Mucosa of descending colon (tissue), 3 donors: Measurements from ENCODE around the gene BOLL. TPM values are rescaled to one million over a fixed set of nuclear protein-coding genes. Genes with fewer than 3 reads are reported as not detected.

ENCODE experiments used
- ATAC-seq: fragments of 200-7000 bp; cut with Tn5 transposase; one replicate; pipeline ENCODE4 v1.9.1; 2020; ENCODE audit warnings: mild to moderate bottlenecking, moderate library complexity
- DNase-seq, 3 donors: peaks; one replicate each; pipeline ENCODE4 v3.0.0-alpha.2; 2020
- H3K36me3 ChIP-seq: fragments of 200-600 bp; one replicate; pipeline ENCODE4 v1.8.0; 2021; ENCODE audit warnings: low read depth, mild to moderate bottlenecking
- H3K4me1 ChIP-seq: fragments of 200-600 bp; one replicate; pipeline ENCODE4 v1.8.0; 2021; ENCODE audit warnings: low read depth, mild to moderate bottlenecking
- H3K4me3 ChIP-seq: fragments of 200-600 bp; one replicate; pipeline ENCODE4 v1.8.0; 2021; ENCODE audit warnings: mild to moderate bottlenecking
- H3K9me3 ChIP-seq: fragments of 200-600 bp; one replicate; pipeline ENCODE4 v1.8.0; 2021; ENCODE audit warnings: mild to moderate bottlenecking
- intact Hi-C, 2 donors: fragments of 100-400 bp; cut with DNase I in 1 of 2; cut with micrococcal nuclease in 1 of 2; formaldehyde crosslinking; loops; one replicate each; pipeline versions ENCODE4 v1.11.0 to v1.11.1; 2022; cut with DNase I, micrococcal nuclease
- total RNA-seq, 3 donors: library from RNA; stranded (reverse); fragmentation: NEBNext Ultra II Directional in 2 of 3; extraction: Animal tissue kit (Norgen Biotek cat#: 25700) in 2 of 3; gene quantifications; one replicate each; pipeline versions ENCODE4 v1.2.1 to v1.2.4, GENCODE V29; 2021 to 2023
- TF ChIP-seq, protein P1 (sequence below): fragments of 200-600 bp; IDR thresholded peaks from one replicate; pipeline ENCODE4 v1.8.0; 2022; ENCODE audit warnings: antibody characterized with exemption, mild to moderate bottlenecking
- donor health status: DM: no; HTN: no; CAD: no; lungs with moderate emphysema.
- donor health status: DM: no; HTN: no; CAD: no.
- donor health status: DM: no; HTN: yes; CAD: no.

The BOLL gene
- total RNA-seq, 3 donors from 2014 or later, result 0.14 TPM; not detected in 2

DNA sequence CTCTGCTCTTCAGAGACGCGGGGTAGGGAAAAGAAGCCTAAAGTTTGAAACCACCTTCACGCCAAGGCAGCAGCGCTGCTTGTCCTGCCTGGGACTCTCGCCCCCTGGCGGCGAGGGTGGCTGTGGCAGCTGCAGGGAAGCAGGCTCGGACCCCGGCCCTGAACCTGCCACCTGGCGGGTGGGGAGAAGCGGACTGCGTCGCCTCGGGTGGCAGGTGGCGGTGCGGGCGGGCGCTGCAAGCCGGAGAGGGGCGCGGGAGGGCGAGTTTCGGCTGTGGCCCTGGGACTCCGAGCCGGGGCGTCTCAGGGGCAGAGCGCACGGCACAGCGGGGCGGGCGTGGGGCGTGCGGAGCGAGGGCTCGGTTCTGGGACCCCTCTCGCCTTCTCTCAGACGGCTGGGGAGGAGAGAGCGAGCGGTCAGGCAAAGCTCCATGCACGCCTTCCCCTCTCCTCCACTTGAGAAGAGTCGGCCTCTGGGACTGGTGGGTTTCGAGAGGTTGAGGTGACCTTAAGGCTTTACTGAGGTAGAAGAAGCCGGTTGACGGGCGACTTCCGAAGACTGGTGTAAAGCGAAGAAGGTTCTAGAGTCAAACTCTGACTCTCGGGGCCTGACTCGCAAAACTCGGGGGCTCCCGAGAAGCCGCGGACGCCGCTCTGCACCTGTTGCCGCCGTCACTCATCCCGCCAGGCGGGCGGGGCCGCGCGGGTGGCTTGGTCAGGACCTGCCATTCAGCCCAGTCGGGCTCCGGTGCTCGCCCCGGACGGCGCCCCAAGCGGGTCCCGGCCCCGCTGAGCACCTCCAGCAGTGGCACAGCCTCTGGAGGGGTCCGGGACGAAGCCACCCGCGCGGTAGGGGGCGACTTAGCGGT lies 1.1 kb upstream of the BOLL start:
- DNase-seq, result peak; percentile 51 to 54 (median 54)

DNA sequence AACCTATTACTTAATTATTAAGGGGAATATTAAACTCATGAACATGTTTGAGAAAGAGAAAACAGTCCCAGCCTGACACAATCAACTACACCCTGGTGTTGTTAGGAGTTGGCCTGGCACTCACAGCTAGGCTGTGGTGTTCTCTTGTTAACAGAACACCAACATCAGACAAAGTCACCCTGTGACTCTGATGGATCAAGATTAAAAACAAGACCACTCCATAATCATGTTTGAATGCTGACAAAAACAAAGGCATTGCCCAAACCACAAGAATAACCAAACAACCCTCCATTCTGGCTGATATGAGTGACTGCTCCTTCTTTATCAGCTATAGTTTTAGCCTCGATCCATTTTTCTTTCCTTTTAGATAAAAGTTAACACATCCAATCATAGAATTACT lies 3.0 kb downstream of the BOLL start:
- Histone ChIP-seq H3K36me3 (no peaks in the 10 kb centered on the region), H3K9me3 (no peaks in the 10 kb centered on the region), H3K4me1 (no peaks in the 10 kb centered on the region), H3K4me3 (no peak overlapping the region)
- ATAC-seq, result no peak
- TF ChIP-seq, protein P1, sequence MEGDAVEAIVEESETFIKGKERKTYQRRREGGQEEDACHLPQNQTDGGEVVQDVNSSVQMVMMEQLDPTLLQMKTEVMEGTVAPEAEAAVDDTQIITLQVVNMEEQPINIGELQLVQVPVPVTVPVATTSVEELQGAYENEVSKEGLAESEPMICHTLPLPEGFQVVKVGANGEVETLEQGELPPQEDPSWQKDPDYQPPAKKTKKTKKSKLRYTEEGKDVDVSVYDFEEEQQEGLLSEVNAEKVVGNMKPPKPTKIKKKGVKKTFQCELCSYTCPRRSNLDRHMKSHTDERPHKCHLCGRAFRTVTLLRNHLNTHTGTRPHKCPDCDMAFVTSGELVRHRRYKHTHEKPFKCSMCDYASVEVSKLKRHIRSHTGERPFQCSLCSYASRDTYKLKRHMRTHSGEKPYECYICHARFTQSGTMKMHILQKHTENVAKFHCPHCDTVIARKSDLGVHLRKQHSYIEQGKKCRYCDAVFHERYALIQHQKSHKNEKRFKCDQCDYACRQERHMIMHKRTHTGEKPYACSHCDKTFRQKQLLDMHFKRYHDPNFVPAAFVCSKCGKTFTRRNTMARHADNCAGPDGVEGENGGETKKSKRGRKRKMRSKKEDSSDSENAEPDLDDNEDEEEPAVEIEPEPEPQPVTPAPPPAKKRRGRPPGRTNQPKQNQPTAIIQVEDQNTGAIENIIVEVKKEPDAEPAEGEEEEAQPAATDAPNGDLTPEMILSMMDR, result no peak
- intact Hi-C loops, result no loop called here
- no peak for DNase-seq

More for the DNA sequence above, 1.1 kb upstream of the BOLL start:
- intact Hi-C loops, result no loop called here
- no peaks in the 10 kb centered on the region for H3K4me1 ChIP-seq
- no peaks in the 10 kb centered on the region for H3K9me3 ChIP-seq
- H3K4me3 ChIP-seq, result no peak overlapping the region
- TF ChIP-seq, protein P1, result peak; percentile 61
- no peaks in the 10 kb centered on the region for H3K36me3 ChIP-seq
- peak; percentile 70 for ATAC-seq

DNA sequence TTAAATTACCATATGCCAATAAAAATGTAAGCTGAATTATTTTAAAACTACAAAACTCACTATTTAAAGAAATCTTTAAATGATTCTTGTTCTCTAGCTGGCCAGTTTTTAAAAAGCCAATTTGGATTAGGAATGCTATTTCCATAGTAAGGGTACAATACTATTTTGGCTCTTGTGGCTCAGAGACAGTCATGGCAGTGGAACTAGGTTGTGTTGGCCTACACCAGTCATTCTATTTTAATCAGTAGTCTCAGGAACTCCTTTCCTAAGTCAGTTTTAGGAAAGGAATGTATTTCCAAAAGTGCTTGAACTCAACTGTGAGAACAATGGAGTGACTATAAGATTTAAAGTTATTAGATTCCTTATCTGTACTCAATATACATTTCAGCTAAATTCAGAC lies 5.9 kb downstream of the BOLL start:
- Histone ChIP-seq H3K9me3 (no peaks in the 10 kb centered on the region), H3K4me3 (no peak overlapping the region), H3K36me3 (no peaks in the 10 kb centered on the region), H3K4me1 (no peaks in the 10 kb centered on the region)
- DNase-seq (no peak), ATAC-seq (no peak)
- intact Hi-C loops, result no loop called here
- TF ChIP-seq, protein P1, result no peak

DNA sequence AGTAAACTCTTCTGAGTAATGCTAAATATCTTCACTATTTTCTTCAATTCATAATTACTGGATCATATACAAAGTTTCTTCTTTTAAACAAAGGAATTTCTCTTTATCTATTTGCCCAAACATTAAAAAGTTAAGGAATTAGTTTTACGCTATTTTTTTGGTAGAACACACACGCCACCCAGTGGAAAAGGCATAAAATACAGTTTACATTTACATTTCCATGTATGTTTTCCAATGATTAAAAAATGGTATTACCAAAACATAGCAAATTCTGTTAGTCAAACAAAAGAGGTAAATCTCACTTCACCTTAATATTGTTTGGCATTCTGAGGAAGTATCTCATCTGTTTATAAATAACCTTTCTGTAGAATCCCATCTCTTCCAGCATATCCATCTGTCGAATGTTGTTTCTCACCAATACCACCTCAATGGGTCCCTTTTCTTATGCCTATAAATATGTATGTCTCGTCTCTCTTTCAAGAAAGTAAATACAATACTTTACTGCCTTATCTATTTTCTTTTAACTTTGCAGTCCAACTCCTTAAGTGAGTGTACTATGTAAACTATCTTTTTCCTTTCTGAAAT lies 7.2 kb downstream of the BOLL start:
- Histone ChIP-seq H3K36me3 (no peaks in the 10 kb centered on the region), H3K9me3 (no peaks in the 10 kb centered on the region), H3K4me3 (no peak overlapping the region), H3K4me1 (no peaks in the 10 kb centered on the region)
- peak in 1 of 3 donors; percentile 6 for DNase-seq
- intact Hi-C loops, result no loop called here
- TF ChIP-seq, protein P1, result peak; percentile 53
- no peak for ATAC-seq

DNA sequence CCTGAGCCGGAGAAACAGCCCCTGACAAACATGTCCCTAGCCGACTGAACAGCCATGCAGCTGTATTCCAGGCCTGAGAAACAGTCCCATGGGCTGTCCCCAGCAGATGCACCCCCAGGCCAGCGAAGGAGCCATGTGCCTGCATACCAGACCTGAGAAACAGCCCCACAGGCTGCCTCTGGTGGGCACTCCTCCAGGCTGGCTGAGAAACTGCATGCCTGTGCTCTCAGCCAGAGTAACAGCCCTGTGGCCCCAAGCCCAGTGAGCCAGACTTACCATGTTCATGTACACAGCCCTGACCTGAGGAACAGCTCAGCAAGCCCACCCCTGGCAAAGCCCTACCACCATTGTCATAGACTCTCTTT lies 24.8 kb downstream of the BOLL start:
- Histone ChIP-seq H3K4me3 (no peak overlapping the region), H3K9me3 (peaks cover 12% of the 10 kb centered on the region), H3K36me3 (no peaks in the 10 kb centered on the region), H3K4me1 (no peaks in the 10 kb centered on the region)
- no peak for DNase-seq
- TF ChIP-seq, protein P1, result no peak
- intact Hi-C loops, result no loop called here
- ATAC-seq, result no peak
